ENCODE results near the gene BEND3. TPM values are rescaled to one million over a fixed set of nuclear protein-coding genes. Genes with fewer than 3 reads are reported as not detected.
"Not testable (repeated sequence)": the region's sequence is repeated elsewhere in the genome, so short reads cannot be mapped to it uniquely, and the experiment has no call there.

BEND3 gene
- 1 to 10 TPM; 2.1 to 2.4 (median 2.1) TPM for total RNA-seq

DNA sequence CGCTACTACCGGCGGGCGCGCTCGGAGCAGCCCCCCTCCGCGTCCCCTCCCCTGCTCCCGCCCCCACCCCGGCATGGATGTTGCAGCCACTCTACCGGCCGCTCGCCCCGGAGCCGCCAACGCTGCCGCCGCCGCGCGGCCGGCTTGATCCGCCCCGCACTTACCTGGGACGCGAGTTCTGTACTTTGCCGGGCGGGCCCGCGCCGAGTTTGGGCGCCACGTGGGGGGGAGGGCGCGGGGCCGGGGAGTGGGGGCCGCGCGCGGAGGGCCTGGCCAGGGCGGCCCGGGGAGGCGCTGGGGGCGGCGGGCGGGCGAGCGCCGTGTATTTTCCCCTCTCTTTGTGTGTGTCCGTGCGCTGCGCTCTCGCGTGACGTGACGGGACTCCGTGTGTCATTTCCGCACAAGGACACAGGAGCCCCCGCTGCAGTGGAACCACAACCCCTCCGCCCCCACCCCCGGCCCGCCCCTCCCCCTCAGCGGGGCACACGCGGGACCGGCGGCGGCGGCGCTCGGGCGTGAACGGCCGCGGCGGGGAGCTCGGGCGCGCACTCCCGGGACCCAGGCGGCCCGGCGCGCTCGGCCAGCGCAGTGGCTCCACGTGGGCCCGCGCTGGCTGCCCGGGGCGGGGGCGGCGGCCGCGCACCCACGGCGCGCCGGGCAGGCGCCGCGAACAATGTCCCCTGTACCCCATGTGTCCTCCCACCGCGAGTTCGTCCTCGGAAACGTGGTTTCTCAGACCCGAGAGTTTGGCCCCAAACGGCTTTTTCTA, at the start of gene BEND3:
TSS of gene BEND3 (minus strand) at position 590 of the 769 bp plus-strand sequence. CDS start 16,230 bp downstream, outside the sequence.
- H3K27me3 ChIP-seq = peaks cover 3% of the 10 kb centered on the region
- no peaks in the 10 kb centered on the region for H3K36me3 ChIP-seq
- H3K4me1 ChIP-seq = peaks cover 23% of the 10 kb centered on the region
- H3K4me3 ChIP-seq = peak within 1 kb of the TSS; percentile 85
- TF ChIP-seq, protein P1, sequence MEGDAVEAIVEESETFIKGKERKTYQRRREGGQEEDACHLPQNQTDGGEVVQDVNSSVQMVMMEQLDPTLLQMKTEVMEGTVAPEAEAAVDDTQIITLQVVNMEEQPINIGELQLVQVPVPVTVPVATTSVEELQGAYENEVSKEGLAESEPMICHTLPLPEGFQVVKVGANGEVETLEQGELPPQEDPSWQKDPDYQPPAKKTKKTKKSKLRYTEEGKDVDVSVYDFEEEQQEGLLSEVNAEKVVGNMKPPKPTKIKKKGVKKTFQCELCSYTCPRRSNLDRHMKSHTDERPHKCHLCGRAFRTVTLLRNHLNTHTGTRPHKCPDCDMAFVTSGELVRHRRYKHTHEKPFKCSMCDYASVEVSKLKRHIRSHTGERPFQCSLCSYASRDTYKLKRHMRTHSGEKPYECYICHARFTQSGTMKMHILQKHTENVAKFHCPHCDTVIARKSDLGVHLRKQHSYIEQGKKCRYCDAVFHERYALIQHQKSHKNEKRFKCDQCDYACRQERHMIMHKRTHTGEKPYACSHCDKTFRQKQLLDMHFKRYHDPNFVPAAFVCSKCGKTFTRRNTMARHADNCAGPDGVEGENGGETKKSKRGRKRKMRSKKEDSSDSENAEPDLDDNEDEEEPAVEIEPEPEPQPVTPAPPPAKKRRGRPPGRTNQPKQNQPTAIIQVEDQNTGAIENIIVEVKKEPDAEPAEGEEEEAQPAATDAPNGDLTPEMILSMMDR (IDR thresholded peaks at IDR 0.05) = no peak
- TF ChIP-seq EP300 (IDR thresholded peaks at IDR 0.05) (no peak), POLR2A (IDR thresholded peaks at IDR 0.05) (no peak), POLR2AphosphoS5 (IDR thresholded peaks at IDR 0.05) (no peak)
- no peaks in the 10 kb centered on the region for H3K9me3 ChIP-seq
- DNase-seq (ENCODE audit: low spot score in 2 of 2) = no peak
- H3K27ac ChIP-seq = peak within 1 kb of the TSS; percentile 69
- WGBS = 1% methylated on average over 16 of the region's 109 CpGs

DNA sequence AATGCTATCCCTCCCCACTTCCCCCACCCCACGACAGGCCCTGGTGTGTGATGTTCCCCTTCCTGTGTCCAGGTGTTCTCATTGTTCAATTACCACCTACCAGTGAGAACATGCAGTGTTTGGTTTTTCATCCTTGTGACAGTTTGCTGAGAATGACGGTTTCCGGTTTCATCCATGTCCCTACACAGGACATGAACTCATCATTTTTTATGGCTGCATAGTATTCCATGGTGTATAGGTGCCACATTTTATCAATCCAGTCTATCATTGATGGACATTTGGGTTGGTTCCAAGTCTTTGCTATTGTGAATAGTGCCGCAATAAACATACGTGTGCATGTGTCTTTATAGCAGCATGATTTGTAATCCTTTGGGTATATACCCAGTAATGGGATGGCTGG, 49.0 kb upstream of the BEND3 start:
- H3K27me3 ChIP-seq; DNase-seq (ENCODE audit: low spot score in 2 of 2); H3K27ac ChIP-seq; H3K4me1 ChIP-seq; H3K4me3 ChIP-seq; H3K9me3 ChIP-seq; H3K36me3 ChIP-seq: not testable (repeated sequence)
- WGBS = 99% methylated on average over 4 of the region's 5 CpGs

GRCh38 chr6:107161521-107161920, 46.2 kb upstream of the BEND3 start:
- Histone ChIP-seq H3K4me3 (no peak overlapping the region), H3K27ac (no peak overlapping the region), H3K36me3 (no peaks in the 10 kb centered on the region), H3K4me1 (no peaks in the 10 kb centered on the region), H3K9me3 (no peaks in the 10 kb centered on the region), H3K27me3 (no peaks in the 10 kb centered on the region)
- TF ChIP-seq POLR2A (IDR thresholded peaks at IDR 0.05) (no peak), POLR2AphosphoS5 (IDR thresholded peaks at IDR 0.05) (no peak), EP300 (IDR thresholded peaks at IDR 0.05) (no peak)
- TF ChIP-seq, protein P1 (IDR thresholded peaks at IDR 0.05) = no peak
- 94% methylated on average over 3 of the region's 3 CpGs for WGBS
- no peak for DNase-seq (ENCODE audit: low spot score in 2 of 2)

DNA sequence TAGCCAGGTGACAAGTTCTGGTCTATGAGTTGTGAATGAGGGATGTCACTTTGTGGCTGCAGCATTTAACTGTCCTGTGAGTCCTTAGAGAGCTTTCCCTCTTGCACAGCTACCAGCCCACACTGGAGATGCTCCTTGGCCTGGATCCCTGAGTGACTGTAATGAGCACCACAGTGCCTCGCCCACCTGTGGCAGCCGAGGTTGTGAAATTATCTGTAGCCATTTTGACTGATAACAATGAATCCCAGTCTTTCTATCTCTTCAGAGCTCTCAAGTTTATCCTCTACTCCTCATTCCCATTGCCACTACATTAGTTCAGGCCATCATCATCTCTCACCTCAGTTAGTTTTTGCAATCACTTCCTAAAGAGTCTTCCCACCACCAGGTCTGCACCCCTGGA, 41.3 kb upstream of the BEND3 start:
- Histone ChIP-seq H3K4me3 (no peak overlapping the region), H3K9me3 (no peaks in the 10 kb centered on the region), H3K27me3 (no peaks in the 10 kb centered on the region), H3K36me3 (no peaks in the 10 kb centered on the region), H3K4me1 (no peaks in the 10 kb centered on the region), H3K27ac (no peak overlapping the region)
- DNase-seq (ENCODE audit: low spot score in 2 of 2) = no peak
- WGBS = 82% methylated on average over 2 of the region's 2 CpGs
- TF ChIP-seq, protein P1 (IDR thresholded peaks at IDR 0.05) = no peak
- TF ChIP-seq POLR2A (IDR thresholded peaks at IDR 0.05) (no peak), POLR2AphosphoS5 (IDR thresholded peaks at IDR 0.05) (no peak), EP300 (IDR thresholded peaks at IDR 0.05) (no peak)

- Histone ChIP-seq H3K27ac (no peak overlapping the region), H3K27me3 (no peaks in the 10 kb centered on the region), H3K9me3 (no peaks in the 10 kb centered on the region), H3K36me3 (no peaks in the 10 kb centered on the region), H3K4me1 (no peaks in the 10 kb centered on the region), H3K4me3 (no peak overlapping the region)
- no peak for DNase-seq (ENCODE audit: low spot score in 2 of 2)
- WGBS = 94% methylated on average over 2 of the region's 2 CpGs
- TF ChIP-seq, protein P1 (IDR thresholded peaks at IDR 0.05) = no peak
- no peak for TF ChIP-seq POLR2A (IDR thresholded peaks at IDR 0.05)
- TF ChIP-seq EP300 (IDR thresholded peaks at IDR 0.05) = no peak
- TF ChIP-seq POLR2AphosphoS5 (IDR thresholded peaks at IDR 0.05) = no peak
These were observed 39.5 kb upstream of the BEND3 start for GRCh38 chr6:107154801-107155160.

Measured in suprapubic skin (tissue), 4 donors.